GM18858 (cell line): ENCODE data around the gene SLIT1.

Experiments used
- ATAC-seq: cut with Tn5 transposase; IDR thresholded peaks from one replicate; pipeline ENCODE4 v1.9.1; 2021; ENCODE audit not compliant: unreplicated experiment

The SLIT1 gene

DNA sequence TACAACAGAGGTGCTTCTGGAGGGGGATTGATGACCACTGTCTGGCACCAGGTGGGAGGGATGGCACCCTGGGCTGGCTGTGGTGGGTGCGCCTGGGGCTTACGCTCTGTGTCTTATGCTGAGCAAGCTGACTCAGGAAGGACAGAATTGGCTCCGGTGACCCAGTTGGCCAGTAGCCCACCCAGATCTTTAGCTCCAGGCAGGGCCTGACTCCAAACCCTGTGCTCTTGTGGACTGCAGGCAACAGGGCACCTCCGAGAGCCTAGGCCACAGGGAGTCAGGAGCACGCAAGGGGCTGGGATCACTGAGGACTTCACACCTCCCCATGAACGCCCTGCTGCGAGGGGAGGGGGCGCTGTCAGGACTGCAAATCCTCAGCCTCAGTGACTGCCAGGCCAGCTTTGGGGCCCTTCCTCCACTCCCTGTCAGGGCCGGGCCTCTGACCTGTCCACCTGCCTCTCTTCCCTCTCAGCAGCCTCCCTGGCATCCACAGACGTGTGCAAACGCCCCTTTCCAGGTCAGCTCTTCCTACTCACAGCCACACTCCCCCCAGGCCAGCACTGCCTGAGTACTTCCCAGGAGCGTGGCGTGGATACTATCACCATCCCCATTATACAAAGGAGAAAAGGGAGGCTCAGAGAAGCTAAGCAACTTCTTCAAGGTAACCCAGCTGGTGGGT, 118.7 kb downstream of the SLIT1 start:
- no peak for ATAC-seq

DNA sequence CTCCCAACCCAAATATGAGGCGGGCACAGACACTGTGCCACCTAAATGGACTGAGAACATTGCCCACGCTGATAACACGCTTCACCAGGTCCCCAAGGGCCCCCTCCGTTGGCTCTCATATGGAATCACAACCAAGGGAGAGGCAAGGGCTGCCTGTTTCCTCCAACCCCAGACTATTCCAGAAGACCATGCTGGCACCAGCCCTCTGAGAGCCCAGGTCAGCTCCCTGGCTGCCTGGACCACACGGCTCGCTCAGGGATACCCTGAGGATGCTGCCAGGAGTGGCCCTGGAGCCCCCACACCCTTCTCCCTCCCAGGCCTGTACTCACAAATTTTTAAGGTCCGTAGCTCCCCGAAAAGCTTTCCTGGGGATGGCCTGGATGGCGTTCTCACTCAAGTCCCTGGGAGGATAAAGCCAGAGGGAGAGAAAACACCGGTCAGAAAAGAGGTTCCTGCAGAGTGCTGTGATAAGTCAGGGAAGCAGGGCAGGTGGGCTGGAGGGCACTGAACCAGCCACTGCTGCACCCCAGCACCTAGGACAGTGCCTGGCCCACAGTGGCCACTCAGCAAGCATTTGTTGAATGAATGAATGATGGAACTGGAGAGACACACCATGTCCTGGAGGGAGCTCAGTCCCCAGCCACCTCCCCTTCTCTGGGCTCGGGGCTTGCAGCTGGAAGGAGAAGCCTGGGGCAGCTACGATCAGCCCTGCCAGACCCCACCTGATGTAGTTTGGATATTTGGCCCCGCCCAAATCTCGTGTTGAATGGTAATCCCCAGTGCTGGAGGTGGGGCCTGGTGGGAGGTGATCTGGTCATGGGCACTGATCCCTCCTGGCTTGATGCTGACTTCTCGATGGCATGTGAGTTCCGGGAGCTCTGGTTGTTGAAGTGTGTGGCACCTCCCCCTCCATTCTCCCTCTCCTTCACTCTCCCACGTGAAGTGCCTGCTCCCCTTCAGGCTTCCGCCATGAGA, 119.8 kb downstream of the SLIT1 start:
- ATAC-seq: no peak

DNA sequence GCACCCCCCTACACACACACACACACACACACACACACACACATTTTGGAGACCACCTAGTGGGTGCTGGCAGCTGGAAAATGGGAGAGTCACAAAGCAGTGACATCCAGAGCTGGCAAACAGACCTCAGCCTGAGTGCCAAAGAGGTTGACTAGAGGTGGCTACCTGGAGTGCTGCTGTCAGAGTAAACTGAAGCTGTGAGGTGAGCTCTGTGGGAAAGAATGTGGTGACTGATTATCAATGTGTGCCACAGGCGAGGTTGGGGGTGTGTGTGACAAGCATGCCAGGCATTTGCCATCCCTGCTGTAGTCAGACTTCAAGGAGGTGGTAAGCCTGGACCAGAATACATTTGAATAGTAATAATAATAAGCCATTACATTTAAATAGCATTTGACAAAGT, 120.6 kb downstream of the SLIT1 start:
- ATAC-seq: no peak

DNA sequence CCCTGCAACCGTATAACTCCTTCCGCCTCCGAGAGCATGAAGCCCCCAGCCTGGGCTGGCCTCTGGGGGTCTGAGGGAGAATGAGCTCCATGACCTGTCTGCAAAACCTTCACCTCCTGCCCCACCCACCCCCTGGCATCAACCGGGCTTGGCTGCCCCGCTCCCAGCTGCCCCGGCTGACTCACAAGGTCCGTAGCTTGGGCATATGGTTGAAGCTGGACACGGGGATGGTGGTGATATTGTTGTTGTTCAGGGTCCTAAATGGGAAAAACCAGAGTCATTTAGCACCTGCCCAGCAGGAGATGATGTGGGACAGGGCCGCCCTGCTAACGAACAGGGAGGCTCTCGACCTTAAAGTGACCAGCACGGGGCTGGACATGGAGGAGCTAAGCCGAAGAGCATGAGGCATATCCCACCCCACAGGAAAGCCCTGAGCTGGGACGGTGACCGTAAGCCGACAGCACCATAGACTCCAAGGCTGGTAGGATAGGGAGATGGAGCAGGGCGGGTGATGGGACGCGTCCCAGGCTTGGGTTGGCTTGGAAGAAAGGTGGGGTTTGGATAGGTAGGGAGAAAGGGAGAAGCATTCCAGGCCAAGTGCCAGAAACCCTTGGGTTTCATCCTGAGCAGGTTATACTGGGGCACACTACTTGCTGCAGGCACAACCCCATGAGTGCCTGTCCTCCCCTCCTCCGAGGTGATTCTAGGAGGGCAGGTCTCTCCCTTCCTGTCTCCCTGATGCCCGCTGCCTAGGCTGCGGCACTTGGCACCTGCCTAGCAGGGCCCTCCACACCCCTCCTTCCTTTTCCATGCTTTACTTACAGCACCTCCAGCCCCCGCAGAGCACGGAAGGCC, 121.5 kb downstream of the SLIT1 start:
- no peak for ATAC-seq

DNA sequence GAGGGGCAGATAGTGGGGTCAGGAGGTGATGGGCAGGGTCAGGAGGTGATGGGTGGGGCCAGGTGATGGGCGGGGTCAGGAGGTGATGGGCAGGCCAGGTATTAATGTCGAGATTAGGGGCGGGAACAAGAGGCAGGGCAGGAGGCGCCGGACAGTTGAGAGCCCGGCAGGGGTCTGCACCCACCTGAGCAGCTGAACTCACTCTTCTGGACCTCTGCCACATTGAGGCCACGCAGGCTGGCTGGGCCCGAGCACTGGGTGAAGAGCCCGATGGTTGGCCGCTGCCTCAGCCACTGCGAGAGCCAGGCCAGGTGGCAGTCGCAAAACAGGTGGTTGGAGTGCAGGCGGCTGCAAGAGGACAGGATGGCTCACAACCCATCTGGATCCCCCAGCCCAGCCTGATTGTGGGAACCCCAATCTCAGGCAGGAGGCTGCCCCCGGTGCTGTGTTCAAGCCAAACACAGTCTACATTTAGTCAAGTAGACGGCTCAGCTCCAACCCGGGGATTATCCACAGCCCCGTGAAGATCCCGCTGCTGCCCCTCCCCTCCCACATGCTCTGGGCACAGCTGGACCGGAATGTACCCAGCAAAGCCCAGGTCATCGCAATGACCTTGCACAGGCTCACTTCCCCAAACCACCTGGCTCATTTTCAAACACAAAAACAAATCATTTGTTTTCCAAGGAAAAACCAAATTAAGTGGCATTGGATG, 122.3 kb downstream of the SLIT1 start:
- no peak for ATAC-seq

DNA sequence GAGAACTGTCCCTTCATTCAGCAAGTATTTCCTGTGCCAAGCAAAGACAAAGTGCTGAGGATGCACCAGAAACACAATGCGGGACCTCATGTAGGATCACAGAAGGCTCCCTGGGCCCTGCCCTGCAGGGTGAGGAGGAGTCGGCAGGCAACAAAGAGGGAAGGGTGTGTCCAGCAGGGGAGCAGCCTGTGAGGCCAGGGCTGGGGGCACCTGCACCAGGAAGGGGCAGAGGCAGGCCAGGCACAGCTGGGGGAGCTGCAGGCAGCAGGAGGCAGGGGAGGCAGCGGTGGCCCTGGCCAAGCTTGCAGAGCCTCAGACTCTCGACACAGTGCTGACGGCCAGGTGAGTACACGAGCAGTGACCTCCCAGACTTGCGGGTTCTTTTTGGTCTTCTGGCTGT, 123.3 kb downstream of the SLIT1 start:
- no peak for ATAC-seq

DNA sequence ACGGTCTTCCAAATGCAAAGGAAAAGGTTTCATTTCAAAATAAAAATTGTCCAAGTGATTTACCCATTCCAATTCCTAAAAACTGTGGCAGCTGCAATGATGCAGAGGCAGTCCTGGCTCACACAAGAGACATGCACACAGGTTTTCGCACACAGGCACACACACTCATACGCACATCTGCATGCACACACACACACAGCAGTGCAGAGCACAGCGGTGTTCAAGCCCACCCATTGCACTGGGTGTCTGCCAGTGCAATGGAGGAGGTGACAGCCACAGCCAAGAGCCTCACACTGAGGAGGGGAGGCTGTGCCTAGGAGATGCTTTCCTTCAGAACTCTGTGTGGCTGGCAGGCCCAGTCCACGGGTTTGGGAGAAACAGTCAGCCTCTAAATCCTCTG, 123.7 kb downstream of the SLIT1 start:
- no peak for ATAC-seq

DNA sequence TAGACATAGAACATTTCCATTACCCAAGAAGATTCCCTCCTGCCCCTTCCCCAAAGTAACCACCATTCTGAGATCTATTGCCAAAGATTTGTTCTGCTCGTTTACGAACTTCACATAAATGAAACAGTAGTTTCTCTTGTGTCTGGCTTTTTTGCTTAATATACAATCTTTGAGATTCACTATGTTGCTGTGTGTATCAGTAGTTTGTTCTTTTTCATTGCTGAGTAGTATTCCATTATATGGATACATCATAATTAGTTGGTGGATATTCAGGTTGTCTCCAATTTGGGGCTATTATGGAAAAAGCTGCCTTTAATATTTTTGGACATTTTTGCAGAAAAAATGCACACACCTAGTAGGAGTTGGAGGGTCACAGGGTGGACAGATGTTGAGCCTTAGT, 124.3 kb downstream of the SLIT1 start:
- no peak for ATAC-seq

DNA sequence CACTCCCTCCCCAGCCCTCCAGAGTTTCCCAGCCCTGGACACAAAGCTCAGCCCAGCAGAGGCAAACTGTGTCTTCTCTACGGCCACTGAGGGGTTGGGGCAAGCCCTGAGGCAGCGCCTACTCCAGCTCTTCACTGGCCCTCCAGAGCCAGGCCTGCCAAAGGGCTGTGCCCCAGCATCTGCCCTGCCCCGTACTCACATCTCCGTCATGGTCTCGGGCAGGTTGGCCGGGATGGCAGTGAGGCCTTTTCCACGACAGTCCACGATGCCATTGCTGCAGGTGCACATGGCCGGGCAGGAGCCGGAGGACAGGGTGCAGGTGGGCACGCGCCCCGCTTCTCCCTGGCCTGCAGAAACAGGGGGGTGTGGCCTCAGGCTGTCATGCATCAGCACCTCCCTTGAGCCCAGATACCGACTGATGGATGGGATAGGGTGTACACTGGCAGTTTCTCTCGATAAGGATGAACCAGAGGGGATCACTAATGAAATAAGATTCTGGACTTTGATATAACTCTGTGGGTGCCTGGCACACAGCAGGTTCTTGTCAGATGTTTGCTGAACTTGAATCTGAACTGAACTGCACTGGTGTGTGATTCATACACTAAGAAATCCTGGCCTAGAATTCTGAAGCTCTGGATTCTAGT, 125.2 kb downstream of the SLIT1 start:
- no peak for ATAC-seq

DNA sequence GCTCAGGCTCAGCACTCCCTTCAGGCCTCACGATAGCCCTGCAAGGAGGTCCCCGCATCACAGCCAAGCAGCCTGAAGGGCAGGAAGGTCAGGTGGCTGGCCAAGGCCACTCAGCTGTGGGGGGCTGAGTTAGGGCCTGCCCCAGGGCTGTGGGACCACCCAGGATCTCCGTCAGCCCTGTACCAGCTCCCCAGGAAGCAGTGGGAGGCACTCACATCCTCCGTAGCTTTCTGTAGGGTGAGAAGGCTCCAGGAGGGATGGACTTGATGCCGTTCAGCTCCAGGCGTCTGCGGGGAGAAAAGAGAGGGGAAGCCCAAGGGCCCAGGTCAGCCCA, 125.9 kb downstream of the SLIT1 start:
- ATAC-seq: no peak

DNA sequence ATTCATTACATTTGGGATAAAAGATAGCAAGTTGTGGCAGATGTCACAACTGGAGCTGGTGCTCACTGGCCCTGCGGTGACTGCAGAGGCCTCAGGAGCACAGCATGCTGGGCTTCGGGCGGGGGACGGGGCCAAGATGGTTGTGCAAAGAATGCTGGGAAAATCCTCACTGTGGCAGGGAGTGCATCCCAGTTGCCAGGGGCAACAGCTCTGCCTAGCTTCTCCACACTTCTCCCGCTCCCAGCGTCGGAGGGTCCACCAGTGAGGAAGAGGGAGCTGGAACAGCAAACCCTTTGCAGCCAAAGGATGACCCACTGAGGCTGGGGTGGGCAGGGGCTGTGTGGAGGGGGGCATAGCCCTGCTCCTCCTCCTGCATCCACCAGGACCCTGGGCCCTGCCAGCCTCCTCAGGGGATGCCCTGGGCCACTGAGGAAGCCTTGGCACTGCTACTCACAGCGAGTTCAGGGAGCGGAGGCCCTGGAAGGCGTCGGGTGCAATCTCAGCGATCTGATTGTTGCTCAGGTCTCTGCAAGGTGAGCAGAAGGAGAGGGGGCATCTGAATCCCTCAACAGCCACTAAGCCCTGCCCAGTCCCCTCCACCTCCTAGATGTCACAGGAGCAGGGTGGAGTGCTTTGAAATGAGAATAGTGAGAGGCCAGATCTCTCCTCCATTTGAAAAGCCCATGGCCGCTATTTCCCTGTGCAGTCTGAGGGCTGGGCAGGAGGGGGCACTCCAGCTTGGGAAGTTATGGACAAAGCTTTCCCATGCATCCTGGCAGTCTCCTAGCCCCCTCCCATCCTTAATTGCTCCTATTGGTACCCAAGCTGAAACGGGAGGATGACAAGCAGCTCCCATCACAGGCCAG, 126.5 kb downstream of the SLIT1 start:
- ATAC-seq: no peak

DNA sequence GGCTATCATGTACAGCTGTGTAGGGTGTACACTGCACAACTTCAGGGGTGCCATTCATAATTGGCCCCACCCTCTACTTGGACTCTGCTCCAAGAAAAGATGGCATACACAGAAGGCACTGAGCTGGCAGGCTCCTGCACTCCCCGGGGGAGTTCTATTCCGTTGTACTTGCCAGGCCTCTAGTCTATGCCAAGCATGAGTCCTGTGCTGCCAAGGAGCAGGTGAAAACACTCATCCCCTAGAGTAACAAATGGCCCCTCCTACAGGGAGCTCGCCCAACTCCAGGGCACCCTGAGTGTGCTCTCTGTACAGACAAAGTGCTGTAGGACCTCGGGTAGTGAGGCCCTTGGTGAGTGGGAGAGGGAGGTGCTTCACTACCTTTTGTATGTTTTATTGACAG, 127.2 kb downstream of the SLIT1 start:
- ATAC-seq: no peak

DNA sequence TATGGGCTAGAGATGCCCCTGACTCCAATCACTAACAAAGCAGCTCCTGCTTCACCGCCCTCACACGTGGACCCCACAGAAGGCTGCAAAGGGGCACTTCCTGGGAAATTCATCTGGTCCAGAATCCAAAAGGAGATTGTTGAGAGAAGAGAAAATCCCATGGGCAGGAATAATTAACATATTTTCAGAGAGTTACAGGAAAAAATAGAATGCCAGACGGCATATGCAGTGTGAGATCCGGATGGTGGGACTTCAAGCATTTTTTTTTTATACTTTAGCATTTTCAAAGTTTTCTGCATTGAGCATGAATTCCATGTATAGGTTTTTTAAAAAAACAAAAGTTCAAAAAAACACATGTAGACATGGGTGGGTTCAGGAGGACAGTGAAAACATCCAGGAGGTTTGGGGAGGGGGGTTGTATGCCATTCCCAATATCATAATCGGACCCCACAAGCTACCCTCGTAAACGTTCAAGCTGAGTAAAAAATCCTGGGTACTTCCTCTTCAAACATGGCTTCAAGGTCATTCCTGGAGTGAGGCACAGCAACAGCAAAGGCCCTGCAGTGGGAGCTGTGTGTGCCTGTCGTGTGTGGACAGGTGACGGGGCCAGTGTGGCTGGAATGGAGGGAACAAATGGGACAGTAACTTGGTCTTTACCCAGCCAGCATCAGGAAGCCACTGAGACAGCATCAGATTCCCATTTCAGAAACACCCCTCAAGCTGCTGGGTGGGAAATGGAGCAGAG, 128.1 kb downstream of the SLIT1 start:
- no peak for ATAC-seq

DNA sequence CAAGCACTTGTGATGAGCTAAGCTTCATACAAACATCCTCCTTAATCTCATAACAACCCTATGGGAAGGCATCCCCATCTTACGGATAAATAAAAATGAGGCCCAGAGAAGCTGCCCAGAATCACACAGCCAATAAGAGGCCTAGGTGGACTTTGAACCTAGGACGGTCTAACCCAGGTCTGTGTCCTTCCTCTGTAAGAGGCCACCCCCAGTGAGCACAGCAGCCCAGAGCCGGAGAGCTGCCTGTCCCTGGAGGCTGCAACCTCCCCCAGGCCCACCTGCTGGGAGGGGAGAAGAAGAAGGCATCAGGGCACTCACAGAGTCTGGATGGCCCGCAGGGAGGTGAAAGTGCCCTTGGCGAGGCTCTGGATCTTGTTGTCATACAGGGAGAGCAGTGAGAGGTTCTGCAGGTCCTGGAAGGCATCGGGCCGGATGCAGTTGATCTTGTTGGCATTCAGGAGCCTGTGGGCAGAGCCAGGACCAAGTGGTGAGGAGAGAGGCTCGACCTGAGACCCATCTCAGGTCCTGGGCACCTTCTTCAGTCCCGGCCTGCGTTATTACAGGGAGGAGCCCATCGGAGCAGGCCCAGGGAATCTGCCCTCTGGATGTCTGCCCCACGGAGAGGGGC, 129.6 kb downstream of the SLIT1 start:
- ATAC-seq: no peak

DNA sequence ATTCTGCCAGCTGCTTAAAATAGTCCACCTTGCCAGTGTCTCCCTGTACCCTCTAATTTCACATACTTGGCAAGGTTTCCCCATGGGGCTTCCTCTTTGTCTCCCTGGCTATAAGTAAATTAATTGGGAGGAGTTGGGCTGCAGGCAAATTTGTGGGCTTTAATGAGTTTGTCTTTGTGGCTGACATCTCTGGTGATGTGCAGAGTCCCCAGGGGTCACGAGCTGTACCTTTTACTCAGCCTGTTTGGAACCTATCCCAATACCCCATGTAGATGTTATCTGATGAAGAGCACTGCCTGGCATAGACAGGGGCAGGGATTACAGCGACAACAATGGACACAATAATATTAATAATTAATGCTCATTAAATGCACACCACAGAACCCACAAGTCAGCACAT, 132.5 kb downstream of the SLIT1 start:
- no peak for ATAC-seq

DNA sequence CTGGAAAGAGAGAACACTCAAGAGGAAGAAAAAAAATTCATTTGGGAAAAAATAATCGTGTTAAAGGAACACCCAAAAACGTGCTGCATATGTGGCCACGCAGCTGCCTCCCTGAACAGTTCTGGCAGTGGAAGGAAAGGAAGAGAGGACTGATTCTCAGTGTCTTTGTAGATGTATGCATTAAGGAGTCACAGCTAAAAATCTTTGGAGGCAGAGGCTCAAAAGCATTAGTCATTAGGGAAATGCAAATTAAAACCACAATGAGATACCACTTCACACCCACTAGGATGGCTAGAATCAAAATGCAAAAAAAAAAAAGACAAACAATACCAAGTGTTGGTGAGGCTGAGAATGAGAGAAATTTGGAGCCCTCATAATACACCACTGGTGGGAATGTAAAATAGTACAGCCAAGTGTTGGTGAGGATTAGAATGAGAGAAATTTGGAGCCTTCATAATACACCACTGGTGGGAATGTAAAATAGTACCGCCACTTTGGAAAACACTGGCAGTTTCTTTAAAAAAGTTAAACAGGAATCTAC, 134.7 kb downstream of the SLIT1 start:
- no peak for ATAC-seq

DNA sequence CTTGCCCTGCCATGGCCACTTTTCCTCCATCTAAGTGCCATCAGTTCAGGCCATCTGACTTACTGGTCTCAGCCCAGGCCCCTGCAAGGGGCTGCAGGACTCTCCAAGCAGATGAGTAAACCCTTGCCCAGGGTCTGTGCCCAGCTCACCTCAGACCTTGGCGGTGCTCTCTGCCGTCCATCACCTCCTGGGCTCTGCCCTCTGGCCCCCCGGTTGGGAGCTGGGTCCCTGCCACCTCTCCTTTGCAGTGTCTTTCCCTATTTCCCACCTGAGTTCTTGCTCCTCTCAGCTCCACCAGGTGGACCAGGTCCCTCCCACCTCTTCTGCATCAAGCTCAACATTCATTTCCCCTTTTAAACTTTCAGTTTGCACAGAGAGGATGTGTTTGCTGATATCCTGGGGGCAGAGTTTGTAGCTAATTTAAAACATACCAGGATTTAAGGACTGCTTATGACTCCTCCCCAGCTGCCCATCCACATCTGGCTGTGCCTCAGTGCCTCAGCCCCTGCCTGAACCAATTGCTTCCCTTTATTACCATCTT, 135.5 kb downstream of the SLIT1 start:
- no peak for ATAC-seq

DNA sequence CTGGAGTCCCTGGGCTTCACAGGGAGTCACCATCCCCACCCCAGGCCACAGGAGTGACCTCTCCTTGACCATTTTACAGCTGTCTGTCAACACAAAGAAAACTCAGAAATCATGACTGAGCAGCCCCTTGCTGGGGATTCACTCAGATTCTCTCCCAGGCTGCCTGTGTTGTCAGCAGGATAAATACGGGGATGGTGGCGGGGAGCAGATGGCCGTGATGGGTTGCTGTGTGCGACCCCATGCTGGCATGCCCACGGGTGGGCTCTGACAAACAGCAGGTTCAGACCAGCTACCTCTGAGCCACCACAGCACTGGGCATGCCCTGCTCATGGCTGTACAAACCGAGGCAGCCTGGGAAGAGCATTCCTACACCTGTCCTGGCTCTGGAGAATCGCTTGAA, 136.1 kb downstream of the SLIT1 start:
- no peak for ATAC-seq
